ENCODE results near the gene ID4.

The ID4 gene

DNA sequence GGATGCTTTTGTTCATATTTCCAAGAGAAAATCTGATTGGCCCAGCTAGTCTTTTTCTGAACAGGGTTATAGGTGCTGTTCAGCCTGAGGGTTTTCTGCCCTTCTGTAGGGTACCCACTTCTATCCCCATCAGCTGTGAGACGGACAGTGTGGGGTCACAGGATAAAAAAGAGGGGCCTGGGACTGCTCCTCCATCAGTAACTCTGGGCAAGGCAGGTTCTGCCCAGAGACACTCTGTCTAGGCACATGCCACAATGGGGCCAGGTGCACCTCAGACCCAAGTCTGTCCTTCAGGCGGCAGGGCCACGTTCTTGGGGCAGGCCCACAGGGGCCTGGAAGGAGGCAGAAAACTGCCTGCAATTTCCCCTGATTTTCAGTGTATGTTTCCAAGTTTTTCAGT is 20.0 kb downstream of the ID4 start:
- DNase-seq (ENCODE audit: low read depth in 2 of 2): no peak

DNA sequence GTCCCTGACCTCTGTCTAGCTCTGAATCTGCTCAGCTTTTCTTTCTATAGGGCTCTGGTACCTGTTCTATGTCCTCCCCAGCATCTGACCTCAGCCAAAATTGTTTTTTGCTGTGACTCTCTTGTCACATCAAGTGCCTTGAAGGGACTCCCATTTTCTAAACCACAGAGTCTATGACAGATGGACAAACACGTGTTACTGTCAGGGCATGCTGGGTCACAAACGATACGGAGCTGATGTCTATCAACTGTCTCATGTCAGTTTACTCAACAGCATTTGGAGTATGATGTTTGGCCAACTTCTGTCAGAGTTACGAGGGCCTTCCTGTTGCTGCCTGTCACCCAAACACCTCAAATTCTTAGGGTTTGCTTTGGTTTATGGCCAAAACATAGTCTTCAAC is 20.5 kb downstream of the ID4 start:
- DNase-seq (ENCODE audit: low read depth in 2 of 2): no peak

DNA sequence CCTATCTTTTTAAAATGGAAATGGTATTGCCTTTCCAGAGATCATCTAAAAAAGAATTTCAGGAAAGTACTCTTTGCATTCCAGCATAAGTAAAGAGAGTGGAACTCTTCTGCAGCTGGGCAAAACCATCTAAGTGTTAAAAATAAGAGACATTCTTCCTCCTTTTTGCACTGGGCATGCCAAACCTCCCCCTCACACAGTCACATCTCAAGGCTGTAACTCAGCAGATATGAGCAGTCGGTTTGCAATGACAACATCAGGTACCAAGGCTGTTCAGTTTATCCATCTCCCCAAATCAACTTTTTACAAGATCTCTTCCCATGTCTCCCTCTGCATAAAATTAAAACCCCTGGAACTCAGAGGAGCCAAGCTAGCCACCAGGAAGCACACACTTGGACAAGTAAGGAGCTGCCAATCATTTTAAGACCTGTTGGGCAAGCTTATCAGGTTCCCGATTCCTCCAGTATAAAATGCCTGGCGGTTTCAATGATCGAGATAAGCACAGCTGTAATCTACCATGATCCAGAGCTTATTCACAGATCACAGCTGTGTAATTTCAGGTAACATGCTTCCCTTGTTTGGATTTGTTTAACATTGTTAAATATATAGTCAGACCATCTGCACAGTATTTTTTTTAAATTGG is 23.2 kb downstream of the ID4 start:
- DNase-seq (ENCODE audit: low read depth in 2 of 2): no peak

DNA sequence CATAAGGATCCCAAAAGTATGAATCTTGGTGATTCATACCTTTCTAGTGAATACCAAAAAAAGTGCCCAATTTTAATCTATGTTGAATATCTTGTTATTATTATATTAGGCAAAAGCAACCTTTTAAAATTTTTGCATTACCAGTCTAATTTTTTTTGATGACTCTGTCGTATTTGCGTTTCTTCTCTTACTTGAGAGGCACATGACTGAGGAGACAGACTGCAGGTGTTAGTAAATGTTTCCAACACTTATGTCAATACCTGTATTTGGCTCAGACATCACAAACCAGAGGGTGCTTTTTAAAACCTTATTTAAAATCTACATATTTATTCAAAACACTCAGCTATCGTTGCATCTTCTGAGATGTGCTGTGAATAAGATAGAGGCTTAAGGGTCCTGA is 27.1 kb downstream of the ID4 start:
- no peak for DNase-seq (ENCODE audit: low read depth in 2 of 2)

DNA sequence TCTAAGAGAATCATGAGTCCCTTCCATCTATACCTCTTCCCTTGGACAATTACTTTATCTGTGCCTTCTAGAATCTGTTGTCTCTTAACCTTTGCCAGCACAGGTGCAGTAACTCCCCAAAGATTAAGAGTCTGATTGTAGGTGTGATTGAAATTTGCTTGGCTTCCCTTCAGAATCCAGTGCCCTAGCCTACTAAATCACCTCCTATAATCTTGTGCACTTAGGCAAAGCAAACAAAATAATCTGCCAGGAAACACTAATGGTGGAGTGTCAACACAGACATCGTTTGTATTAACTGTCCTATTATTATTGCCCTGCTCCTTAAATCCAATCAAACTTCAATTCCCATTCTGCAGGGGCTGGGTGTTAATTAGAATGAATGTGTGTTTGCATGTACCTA is 28.0 kb downstream of the ID4 start:
- DNase-seq (ENCODE audit: low read depth in 2 of 2): no peak

DNA sequence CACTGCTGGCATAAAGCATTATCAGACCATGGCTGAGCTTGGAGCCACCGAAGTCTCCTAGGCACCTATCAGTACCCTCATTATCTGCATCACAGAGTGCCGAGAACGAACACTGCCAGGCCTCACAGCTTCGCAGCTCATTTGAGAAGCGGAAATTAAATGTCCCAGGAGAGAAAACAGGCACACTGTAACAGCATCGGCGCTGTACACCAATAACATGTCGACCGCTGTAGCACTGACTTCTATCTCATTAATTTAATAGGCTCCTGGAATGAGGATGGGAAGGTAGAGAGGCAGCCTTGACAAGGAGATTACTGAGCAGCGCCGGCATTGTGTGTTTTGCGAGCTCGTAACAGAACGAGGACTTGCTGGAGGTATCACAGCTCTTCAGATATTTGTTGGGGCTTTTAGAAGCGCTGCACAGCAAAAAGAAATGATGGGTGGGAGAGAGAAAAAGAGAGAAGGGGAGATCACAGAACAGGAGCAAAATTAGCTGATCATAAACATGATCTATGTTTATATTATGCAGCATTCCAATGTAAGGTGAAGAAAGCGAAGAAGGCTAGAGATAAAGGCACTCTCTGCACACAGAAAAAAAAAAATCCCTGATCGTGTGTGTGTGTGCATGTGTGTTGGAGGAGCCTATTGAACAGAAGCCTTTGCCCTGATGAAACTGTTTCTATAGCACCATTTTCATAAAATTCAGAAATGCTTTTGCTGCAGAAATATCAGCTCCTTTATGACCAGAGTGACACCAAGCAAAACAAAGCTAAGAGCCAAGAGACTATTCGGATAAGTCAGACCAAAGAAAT is 29.2 kb downstream of the ID4 start:
- DNase-seq (ENCODE audit: low read depth in 2 of 2): no peak

DNA sequence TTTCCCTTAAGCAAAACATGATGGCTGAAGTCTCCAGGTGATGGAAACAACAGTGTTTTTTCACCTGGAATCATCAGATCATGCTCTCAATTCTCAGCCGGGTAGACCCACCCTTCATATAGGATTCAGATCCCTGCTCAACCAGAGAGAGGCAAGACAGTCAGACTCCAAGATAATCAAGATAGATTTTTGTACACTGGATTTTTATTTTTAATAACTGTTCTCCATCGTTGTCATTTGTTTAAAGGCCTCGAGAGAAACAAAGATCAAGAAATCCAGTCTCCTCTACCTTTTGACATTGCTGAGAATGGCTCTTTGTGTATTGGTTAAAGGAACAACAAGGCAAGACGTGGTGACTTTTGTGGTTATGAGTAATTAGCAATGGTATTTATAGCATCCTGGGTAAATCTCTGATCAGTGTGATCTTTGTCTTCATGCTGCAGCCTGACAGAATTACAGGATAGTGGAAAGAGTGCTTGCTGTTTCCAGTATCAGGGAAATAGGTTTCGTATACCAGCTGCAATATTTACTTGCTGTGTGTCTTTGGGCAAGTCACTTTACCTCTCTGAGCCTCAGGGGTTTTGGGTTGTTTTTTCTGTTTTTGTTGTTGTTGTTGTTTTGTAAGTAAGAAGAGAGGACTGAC is 29.9 kb downstream of the ID4 start:
- DNase-seq (ENCODE audit: low read depth in 2 of 2): no peak

DNA sequence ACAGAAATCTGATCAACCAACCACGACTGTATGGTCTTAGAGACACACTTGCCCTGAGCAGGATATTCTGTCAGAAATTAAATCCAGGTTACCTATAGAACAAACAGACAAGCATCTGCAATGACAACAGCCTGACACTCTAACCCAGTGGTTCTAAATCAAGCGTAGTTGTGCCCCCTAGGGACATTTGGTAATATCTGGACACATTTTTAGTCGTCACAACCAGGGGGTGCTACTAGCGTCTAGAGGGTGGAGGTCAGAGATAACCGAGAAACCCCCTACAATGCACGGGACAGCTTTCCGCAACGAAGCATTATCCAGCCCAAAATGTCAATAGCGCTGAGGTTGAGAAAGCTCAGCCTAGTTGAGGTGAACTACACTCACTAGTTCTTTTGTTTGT is 32.3 kb downstream of the ID4 start:
- no peak for DNase-seq (ENCODE audit: low read depth in 2 of 2)

DNA sequence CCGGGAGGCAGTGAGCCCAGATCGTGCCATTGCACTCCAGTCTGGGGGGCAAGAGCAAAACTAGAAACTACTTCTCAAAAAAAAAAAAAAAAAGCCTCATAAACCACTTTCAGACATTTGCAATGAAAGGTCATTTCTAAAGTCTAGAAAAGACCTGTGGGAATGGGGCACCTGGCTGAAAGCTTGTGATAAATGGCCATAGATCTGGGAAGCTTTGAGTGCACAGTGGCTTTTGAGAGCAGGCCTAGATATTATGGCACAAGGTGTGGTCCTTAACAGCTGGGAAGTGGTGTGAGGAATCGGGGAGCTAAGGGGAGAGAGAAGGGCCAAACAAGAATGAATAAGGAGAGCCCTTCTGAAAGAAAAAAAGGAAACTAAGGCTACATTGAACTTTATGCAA is 33.2 kb downstream of the ID4 start:
- DNase-seq (ENCODE audit: low read depth in 2 of 2): no peak

DNA sequence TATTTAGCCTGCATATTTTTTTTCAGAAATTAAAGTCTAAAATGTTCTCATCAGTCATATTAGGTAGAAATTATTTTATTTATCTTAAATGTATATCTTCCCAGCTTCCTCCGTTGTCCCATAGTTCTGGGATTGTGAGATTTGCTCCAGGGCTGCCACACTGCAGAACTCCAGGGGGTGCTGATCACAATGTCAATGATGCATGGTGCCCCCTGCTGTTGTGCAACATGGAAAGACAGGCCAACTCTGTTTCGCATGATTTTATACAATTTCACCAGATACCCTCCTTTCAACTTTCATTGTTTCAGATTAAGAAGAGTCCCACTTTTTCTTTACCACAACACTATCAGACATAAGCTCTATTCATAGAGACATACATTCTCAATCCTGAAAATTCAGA is 35.9 kb downstream of the ID4 start:
- no peak for DNase-seq (ENCODE audit: low read depth in 2 of 2)

DNA sequence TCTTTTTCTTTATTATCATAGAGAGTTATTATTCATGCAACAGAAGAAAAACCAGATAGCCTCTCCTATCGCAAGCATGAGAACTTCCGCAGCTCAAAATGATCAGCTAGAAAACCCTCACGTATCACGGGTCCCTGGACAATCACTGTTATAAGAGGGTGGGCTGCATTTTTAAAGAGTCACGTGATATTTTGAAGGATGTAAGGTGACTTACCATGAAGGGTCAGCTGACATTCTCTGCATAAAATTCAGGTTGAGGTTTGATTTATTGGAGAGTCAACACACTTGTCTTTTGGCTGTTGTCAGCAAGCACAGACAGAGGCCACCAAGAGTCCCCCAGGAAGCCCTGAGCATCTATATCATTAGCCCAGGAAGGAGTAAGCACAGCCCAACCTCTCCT is 39.5 kb downstream of the ID4 start:
- no peak for DNase-seq (ENCODE audit: low read depth in 2 of 2)

DNA sequence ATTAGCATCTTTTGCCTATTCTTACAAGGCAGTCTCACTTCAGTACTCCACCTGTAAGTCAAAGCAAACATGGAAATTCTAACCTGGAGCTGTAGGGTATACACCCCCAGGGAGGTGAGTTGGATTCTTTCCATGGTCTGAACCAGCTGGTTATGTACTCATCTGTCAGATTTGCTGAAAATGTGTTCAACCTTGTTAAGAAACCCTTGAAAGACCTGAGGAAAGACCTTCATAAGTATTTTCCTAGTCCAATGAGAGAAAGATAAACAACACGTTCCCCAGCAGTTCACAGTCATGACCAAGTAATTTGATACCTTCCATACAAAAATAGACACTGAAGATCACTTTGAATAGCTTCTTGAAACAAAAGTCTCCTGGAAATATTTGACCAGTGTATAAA is 42.5 kb downstream of the ID4 start:
- no peak for DNase-seq (ENCODE audit: low read depth in 2 of 2)

DNA sequence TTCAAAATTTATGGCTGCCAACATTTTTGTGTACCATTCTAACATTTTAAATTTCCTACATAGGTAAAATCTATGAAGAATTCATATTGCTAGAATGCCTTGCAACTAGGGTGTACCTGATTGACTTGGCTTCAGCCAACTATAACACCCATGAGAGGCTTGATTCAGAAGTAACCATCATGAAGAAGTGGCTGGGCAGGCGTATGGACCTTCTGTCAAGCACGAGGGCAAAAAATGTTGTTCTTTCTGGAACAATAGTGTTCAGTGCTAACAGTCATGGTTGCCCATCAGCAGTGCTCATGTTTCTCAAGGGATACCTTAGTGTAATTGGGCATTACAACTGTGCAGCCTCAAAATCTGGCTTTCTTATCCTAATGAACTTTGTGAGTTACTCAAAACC is 42.9 kb downstream of the ID4 start:
- DNase-seq (ENCODE audit: low read depth in 2 of 2): no peak

DNA sequence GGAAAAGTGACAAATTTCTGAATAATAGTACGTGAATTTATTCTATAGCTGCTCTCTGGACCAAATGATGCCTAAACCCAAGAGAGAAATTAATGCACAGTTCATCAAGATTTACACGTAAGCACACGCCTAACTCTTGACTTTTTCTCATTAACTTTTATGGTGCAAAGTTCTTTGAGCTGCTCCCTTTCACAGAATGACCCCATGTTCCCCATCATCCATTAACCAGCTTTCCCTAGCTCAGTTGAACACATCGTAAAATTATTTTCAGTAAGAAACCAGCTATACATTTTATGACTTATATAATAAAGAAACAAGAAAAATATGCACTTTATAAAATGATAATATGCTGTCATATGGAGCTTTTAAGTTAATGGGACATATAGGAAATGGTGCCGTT is 54.3 kb downstream of the ID4 start:
- no peak for DNase-seq (ENCODE audit: low read depth in 2 of 2)

All from stimulated activated CD4-positive, alpha-beta T cell treated with anti-CD3 and anti-CD28 coated beads, Interleukin-15, amount 100 ng/mL, for 48 hours (primary cell).